AG10803 (cell line): ENCODE results near the gene GRHL3.

ENCODE experiments used
- DNase-seq: peaks from one replicate; pipeline ENCODE4 v3.0.0; 2010; ENCODE audit warnings: low read depth
- H3K4me3 ChIP-seq: 2 replicates; pipeline ENCODE4 v1.5.1; 2011; ENCODE audit warnings: mild to moderate bottlenecking, low read length, control low read depth
- TF ChIP-seq, protein P1 (sequence below): conservative IDR thresholded peaks from 2 replicates; pipeline ENCODE4 v1.5.1; 2011; ENCODE audit warnings: mild to moderate bottlenecking, low read length, control low read depth, inconsistent platforms

The GRHL3 gene

DNA sequence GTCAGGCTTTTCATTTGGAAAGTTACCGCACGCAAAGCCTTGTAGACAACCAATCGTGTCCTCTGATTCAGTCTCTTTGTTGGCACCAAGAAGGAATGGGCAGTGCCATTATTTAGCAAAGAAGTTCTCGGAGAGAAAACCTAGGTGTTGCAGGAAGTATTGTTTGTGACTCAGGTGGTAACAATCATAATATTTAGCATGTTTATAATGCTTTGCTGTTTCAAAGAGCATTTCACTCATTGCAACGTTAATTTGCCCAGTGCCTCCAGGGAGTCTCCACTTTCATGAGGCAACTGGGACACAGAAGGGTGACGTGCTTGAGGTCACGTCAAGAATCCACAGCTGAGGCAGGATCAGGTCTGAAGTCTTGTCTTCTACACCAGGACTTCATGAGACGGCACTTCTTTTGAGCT lies 63.0 kb downstream of the GRHL3 start:
- DNase-seq, result no peak
- TF ChIP-seq, protein P1, sequence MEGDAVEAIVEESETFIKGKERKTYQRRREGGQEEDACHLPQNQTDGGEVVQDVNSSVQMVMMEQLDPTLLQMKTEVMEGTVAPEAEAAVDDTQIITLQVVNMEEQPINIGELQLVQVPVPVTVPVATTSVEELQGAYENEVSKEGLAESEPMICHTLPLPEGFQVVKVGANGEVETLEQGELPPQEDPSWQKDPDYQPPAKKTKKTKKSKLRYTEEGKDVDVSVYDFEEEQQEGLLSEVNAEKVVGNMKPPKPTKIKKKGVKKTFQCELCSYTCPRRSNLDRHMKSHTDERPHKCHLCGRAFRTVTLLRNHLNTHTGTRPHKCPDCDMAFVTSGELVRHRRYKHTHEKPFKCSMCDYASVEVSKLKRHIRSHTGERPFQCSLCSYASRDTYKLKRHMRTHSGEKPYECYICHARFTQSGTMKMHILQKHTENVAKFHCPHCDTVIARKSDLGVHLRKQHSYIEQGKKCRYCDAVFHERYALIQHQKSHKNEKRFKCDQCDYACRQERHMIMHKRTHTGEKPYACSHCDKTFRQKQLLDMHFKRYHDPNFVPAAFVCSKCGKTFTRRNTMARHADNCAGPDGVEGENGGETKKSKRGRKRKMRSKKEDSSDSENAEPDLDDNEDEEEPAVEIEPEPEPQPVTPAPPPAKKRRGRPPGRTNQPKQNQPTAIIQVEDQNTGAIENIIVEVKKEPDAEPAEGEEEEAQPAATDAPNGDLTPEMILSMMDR, result no peak
- H3K4me3 ChIP-seq, result no peak overlapping the region

DNA sequence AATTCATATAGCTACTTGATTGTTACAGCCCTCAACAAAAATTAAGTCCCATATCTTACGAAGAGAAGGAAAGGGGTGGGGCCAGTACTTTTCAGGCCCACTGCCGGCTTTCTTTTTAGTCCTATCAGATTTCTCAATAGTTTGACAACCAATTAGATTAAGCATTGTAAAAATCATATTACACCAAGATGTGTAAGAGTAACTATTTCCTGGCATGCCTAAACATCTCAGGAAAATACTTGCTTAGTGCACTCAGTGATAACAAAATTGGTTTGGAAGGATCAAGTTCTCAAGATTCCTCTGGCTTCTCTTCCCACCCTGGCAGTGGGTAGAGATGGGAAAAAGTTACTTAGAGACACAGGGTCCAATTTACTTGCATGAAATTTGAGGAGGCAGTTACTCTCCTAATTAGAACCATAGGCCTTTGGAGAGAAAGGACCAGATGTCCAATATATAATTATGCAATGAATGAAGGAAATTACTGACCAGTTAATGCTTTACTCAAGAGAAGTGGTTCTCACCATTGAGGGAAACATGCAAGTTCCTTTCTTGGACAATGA lies 64.3 kb downstream of the GRHL3 start:
- no peak overlapping the region for H3K4me3 ChIP-seq
- peak; percentile 85 for DNase-seq
- TF ChIP-seq, protein P1, result no peak

DNA sequence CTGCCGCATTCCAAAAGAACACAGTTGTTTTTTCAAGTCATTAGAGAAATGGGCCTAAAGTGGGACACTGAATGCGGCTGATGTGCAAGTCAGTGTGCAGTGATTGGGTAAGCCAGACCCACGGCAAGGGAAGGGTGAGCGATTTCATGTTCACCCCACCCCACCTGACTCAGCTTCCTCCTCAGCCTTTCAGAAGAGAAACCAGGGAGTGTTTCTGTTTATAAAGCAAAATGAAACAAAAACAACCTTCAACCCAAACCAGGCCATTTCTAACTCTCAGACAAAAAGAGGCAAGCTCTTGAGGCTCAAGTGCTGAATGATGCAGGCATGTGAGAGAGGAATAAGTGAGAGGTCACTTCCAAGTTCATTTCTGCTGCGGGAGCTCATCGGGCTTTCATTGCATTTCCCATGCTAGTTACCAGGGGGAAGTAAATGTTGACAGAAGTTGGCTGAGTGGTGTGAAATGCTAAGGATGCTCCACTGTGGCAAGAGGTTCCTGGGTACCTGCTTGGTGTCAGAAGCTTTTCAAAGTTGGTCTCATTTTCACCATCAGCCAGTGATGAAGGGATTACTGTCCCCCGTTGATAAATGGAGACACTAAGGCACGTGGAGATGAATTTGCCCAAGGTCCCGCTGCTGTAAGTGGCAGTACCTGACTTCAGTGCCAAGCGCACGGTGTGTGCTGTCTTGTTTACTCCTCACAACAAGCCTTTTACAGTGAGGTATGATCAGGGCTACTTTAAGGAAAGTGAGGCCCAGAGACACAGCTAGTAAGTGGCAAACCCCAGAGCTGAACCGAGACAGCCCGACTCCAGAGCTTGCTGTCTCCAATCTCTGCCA lies 65.3 kb downstream of the GRHL3 start:
- no peak overlapping the region for H3K4me3 ChIP-seq
- TF ChIP-seq, protein P1, result no peak
- peak; percentile 64 for DNase-seq

DNA sequence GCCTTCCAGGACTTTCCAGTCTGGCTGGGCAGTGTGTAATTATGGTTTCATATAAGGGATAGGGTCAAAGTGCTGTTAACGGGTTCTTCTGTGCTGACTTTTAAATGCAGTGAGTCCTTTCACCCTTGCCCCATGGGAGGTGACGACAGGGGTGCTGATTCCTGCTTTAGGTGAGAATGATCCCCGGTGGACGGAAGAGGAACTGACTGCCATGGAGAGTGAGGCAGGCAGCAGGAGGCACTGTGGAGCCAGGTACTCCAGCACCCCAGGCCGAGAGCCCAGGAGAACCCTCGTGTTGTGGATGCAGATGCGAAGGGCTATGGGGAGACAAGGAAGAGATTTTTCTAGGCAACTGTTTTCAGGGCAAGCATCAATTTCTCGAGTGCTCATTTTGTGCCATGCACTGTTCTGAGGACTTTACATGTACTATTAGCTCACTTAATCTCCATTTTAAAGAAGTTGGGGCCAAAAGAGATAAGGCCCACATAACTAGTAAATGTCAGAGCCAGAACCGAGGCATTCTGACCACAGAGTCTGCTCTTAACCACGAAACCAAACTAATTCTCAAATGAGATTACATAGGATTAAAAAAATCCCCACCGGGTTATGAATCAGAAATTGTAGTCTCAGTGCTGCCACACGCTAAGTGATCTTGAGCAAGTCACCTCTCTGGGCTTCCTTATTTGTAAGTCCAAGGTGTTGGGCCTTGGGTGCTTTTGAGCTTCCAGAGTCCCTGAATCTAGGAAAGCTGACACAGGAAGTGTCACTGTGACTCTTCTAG lies 66.2 kb downstream of the GRHL3 start:
- DNase-seq, result peak; percentile 62
- TF ChIP-seq, protein P1, result peak; percentile 46
- H3K4me3 ChIP-seq, result no peak overlapping the region

DNA sequence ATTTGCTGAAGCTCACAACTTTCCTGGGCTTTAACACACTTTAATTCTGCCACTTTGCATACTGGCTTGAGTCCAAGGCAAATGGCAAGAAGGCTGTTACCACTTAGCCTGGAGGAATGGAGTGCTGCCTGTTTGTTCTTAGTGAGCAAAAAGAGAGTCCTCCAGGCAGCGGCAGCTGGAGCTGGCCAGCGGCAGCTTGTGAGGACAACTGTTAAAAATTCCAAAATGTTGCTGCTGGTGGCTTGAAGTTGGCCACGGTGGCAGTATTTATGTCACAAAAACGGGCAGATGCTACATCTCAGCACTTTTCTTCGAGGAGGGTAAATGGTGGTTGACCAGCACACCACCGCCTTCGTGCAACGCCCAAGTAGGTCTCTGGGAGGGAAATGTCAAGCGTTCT lies 67.1 kb downstream of the GRHL3 start:
- TF ChIP-seq, protein P1, result no peak
- no peak overlapping the region for H3K4me3 ChIP-seq
- DNase-seq, result peak; percentile 56

DNA sequence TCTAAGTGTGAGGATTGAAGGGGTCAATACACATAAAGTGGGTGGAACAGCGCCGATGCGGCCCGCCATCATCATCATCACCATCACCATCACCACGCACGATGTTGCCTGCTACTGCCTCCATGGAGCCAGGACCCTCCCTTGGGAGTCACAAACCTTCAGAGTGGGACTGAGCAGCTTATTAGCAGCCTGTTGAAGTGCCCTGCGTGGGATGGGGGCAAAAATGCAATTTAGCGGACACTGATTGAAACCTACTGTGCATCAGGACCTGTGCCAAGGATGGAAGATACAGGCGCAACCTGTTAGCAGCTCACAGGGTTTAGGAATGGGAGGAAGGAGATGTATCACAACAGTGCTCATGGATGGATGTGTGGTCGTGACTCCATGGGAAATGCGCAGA lies 67.8 kb downstream of the GRHL3 start:
- TF ChIP-seq, protein P1, result no peak
- DNase-seq, result no peak
- no peak overlapping the region for H3K4me3 ChIP-seq
